COR-L47 (cell line): ENCODE data around the gene MIX23.

Source experiments
- DNase-seq: peaks from one replicate; lab custom pipeline; 2025; lab: John Stamatoyannopoulos, UW

MIX23 gene

GRCh38 chr3:122351612-122352011 is 31.4 kb downstream of the MIX23 start:
- DNase-seq = no peak

GRCh38 chr3:122350814-122351418 is 32.1 kb downstream of the MIX23 start:
- no peak for DNase-seq

- no peak for DNase-seq
Observed at GRCh38 chr3:122349171-122349570, 33.9 kb downstream of the MIX23 start.

- no peak for DNase-seq
Observed at GRCh38 chr3:122343654-122344053, 39.4 kb downstream of the MIX23 start.

GRCh38 chr3:122342803-122343202 is 40.2 kb downstream of the MIX23 start:
- DNase-seq = no peak

- no peak for DNase-seq
Observed at GRCh38 chr3:122332551-122332950, 50.5 kb downstream of the MIX23 start.

GRCh38 chr3:122331886-122332285 is 51.1 kb downstream of the MIX23 start:
- no peak for DNase-seq

- no peak for DNase-seq
Observed at GRCh38 chr3:122325769-122326168, 57.3 kb downstream of the MIX23 start.

- no peak for DNase-seq
Observed at GRCh38 chr3:122324871-122325323, 58.1 kb downstream of the MIX23 start, which contains the start of gene CSTA. CSTA (plus strand) TSS chr3:122325248; CDS start chr3:122325293, 45 bp downstream.

- no peak for DNase-seq
Observed at GRCh38 chr3:122322095-122323075, 60.6 kb downstream of the MIX23 start.

- DNase-seq = no peak
Observed at GRCh38 chr3:122318620-122319019, 64.4 kb downstream of the MIX23 start.

- DNase-seq = no peak
Observed at GRCh38 chr3:122316368-122316767, 66.7 kb downstream of the MIX23 start.

- DNase-seq = no peak
Observed at GRCh38 chr3:122315619-122316018, 67.4 kb downstream of the MIX23 start.

GRCh38 chr3:122314228-122314876 is 68.7 kb downstream of the MIX23 start:
- no peak for DNase-seq

GRCh38 chr3:122313281-122313680 is 69.8 kb downstream of the MIX23 start:
- no peak for DNase-seq

GRCh38 chr3:122312826-122313225 is 70.2 kb downstream of the MIX23 start:
- DNase-seq = no peak

- DNase-seq = no peak
Observed at GRCh38 chr3:122310361-122310760, 72.7 kb downstream of the MIX23 start.
